Osteocyte (in vitro differentiated cells): Measurements from ENCODE around the gene TUBB6. TPM values are rescaled to one million over a fixed set of nuclear protein-coding genes. Genes with fewer than 3 reads are reported as not detected.
A peak's percentile ranks its signal among the peaks of the same experiment; 100 is the strongest.

ENCODE experiments used
- DNase-seq: peaks from one replicate; pipeline ENCODE4 v3.0.0; 2021; ENCODE audit warnings: mixed read lengths; ENCODE audit not compliant: unreplicated experiment; ENCODE audit errors: extremely low spot score
- H3K27ac Mint-ChIP-seq: one replicate; pipeline ENCODE4 v1.8.0; 2021; ENCODE audit warnings: mild to moderate bottlenecking, mixed read lengths; ENCODE audit not compliant: unreplicated experiment
- H3K27me3 Mint-ChIP-seq: one replicate; pipeline ENCODE4 v1.8.0; 2021; ENCODE audit warnings: mixed read lengths; ENCODE audit not compliant: unreplicated experiment
- H3K36me3 Mint-ChIP-seq: one replicate; pipeline ENCODE4 v1.8.0; 2021; ENCODE audit warnings: mixed read lengths; ENCODE audit not compliant: unreplicated experiment
- H3K4me1 Mint-ChIP-seq: one replicate; pipeline ENCODE4 v1.8.0; 2021; ENCODE audit warnings: mixed read lengths; ENCODE audit not compliant: unreplicated experiment
- H3K4me3 Mint-ChIP-seq: one replicate; pipeline ENCODE4 v1.8.0; 2021; ENCODE audit warnings: mild to moderate bottlenecking, moderate library complexity, mixed read lengths; ENCODE audit not compliant: unreplicated experiment
- H3K9me3 Mint-ChIP-seq: one replicate; pipeline ENCODE4 v1.8.0; 2021; ENCODE audit warnings: mixed read lengths; ENCODE audit not compliant: unreplicated experiment
- total RNA-seq: library from RNA; stranded (reverse); gene quantifications from 2 replicates; pipeline ENCODE4 v1.2.1, GENCODE V29; 2021
- TF ChIP-seq, protein P1 (sequence below): fragments of 200-600 bp; sonication (generic); IDR thresholded peaks from 2 replicates; pipeline ENCODE4 v1.5.0; 2021; ENCODE audit warnings: antibody characterized with exemption, mild to moderate bottlenecking, moderate library complexity

The TUBB6 gene
- total RNA-seq, 1 donor from 2014 or later: 116 TPM

DNA sequence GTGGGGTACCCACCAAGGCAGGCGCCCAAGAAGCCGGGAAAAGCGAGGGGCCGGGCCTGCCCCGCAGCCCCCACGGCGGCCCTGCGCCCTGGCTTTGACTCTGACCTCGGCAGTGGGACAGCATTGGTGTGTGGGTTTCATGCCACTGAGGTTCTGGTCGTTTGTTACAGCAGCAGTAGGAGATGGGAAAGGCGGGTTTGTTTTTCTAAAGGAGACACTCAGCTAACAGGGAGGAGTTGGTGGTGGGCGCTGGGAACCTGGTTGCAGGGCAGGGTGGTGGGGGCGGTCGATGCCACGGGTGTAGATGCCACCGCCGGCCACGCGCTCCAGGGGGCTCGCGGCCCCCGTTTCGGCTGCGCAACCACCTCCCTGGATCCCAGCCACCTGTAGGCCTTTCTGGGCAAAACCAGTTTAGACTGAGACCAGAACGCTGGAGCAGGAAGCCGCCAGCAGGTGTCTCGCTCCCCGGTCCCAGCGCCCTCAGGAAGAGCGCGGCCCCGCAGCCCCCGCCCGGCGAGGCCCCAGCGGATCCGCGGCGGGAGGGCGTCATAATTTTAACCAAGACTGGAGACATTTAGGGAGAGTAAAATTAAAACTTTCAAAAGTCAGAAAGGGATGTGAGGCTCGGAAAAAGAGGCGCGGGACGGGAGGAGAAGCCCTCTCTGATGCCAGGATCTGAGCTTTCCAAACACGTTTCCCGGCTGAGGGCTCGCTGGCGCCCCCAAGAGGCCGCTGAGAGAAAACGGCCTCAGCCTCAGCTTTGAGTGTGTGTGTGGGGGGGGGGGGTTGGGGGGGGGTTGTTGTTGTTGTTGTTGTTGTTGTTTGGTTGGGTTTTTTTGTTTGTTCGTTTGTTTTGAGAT is 36.4 kb upstream of the TUBB6 start:
- H3K4me3 Mint-ChIP-seq: peak overlapping the region; percentile 81
- peak; percentile 92 for DNase-seq
- H3K36me3 Mint-ChIP-seq: no peaks in the 10 kb centered on the region
- TF ChIP-seq, protein P1, sequence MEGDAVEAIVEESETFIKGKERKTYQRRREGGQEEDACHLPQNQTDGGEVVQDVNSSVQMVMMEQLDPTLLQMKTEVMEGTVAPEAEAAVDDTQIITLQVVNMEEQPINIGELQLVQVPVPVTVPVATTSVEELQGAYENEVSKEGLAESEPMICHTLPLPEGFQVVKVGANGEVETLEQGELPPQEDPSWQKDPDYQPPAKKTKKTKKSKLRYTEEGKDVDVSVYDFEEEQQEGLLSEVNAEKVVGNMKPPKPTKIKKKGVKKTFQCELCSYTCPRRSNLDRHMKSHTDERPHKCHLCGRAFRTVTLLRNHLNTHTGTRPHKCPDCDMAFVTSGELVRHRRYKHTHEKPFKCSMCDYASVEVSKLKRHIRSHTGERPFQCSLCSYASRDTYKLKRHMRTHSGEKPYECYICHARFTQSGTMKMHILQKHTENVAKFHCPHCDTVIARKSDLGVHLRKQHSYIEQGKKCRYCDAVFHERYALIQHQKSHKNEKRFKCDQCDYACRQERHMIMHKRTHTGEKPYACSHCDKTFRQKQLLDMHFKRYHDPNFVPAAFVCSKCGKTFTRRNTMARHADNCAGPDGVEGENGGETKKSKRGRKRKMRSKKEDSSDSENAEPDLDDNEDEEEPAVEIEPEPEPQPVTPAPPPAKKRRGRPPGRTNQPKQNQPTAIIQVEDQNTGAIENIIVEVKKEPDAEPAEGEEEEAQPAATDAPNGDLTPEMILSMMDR: peak; percentile 79
- peaks cover 1% of the 10 kb centered on the region for H3K4me1 Mint-ChIP-seq
- no peaks in the 10 kb centered on the region for H3K9me3 Mint-ChIP-seq
- peak overlapping the region; percentile 76 for H3K27ac Mint-ChIP-seq
- H3K27me3 Mint-ChIP-seq: peaks cover 4% of the 10 kb centered on the region

DNA sequence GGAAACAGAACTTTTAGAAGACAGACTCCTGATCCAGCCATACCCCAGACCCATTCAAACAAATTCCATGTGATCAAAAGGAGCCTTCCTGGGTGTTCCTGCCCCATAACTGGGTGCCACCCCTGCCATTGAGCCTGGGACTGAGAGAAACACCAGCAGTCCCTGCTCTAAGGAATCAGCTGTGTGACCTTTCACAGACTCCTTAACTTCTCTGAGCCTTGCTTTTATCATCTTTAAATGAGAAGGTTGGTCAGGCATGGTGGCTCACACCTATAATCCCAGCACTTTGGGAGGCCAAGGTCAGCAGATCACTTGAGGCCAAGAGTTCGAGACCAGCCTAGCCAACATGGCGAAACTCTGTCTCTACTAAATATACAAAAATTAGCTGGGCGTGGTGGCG is 33.2 kb upstream of the TUBB6 start:
- TF ChIP-seq, protein P1: no peak
- Mint-ChIP-seq H3K4me1 (peaks cover 25% of the 10 kb centered on the region), H3K4me3 (no peak overlapping the region), H3K27ac (no peak overlapping the region), H3K9me3 (no peaks in the 10 kb centered on the region), H3K36me3 (no peaks in the 10 kb centered on the region), H3K27me3 (no peaks in the 10 kb centered on the region)
- no peak for DNase-seq

DNA sequence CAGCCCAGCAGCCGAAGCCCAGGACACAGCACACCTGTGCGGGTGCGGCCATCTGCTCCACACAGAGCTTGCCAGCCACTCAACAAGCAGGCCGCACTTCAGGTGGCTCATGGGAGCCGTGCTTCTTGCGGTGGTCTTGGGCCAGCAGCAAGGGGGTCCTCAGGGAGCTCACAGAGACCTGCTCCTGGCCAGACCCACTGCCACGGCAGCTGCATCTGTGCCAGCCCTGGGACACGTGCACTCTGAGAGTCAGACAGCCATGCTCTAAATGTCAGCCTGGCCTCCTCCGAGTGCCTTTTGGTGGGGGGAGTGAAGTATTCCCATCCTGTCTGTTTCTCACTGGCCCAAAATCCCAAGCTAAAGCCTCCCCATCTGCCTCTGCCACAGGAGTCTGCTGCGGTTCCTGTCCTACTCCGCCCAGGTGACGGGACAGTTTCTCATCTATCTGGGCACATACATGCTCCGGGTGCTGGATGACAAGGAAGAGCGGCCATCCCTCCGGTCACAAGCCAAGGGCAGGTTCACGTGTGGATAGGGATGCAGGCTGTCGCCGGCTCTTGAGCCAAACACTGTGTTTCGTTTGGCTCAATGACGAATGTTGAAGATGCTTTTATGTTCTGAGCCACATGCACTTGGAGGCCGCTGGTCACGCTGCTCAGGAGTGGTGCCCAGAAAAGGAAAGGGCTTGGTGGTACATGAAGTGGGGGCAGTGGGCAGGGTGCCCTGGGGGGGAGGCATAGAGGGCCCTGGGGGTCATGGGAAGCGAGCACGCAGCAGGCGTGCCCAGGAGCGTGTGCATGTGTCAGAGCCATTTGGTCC is 31.1 kb upstream of the TUBB6 start:
- Mint-ChIP-seq H3K4me1 (peaks cover 40% of the 10 kb centered on the region), H3K36me3 (no peaks in the 10 kb centered on the region), H3K4me3 (no peak overlapping the region), H3K27ac (no peak overlapping the region), H3K27me3 (no peaks in the 10 kb centered on the region), H3K9me3 (no peaks in the 10 kb centered on the region)
- no peak for DNase-seq
- TF ChIP-seq, protein P1: no peak

DNA sequence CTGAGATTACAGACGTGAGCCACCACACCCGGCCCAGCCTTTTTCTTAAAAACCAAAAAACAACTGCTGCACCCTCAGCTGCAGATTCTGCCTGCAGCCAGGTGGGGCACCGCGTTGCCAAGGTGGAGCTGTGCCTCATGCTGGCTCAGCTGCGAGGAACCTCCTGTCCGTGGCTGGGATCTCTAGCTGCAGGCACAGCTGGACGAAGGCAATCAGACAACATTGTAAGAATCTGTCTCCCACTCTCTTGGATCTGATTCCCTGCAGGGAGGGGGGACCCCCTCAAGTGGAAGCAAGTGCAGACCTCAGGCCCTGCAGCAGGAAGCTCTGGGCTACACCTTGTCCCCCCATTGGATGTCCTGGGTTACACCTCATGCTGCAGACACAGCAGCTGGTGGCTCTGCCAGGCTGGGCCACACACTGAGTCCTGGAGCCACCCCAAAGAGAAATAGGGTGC is 29.8 kb upstream of the TUBB6 start:
- Mint-ChIP-seq H3K4me3 (peak overlapping the region; percentile 72), H3K27ac (peak overlapping the region; percentile 99), H3K36me3 (no peaks in the 10 kb centered on the region), H3K4me1 (peaks cover 53% of the 10 kb centered on the region), H3K27me3 (no peaks in the 10 kb centered on the region), H3K9me3 (no peaks in the 10 kb centered on the region)
- TF ChIP-seq, protein P1: peak; percentile 14
- no peak for DNase-seq
